Measurements from ENCODE around the gene SIX1. TPM values are rescaled to one million over a fixed set of nuclear protein-coding genes. Genes with fewer than 3 reads are reported as not detected.

The SIX1 gene
- total and polyA plus RNA-seq, 2 of the 13 experiments (the other 11 are each of a cell fraction or from before 2014, with no cell fraction given): 1.7 to 6.5 TPM

DNA sequence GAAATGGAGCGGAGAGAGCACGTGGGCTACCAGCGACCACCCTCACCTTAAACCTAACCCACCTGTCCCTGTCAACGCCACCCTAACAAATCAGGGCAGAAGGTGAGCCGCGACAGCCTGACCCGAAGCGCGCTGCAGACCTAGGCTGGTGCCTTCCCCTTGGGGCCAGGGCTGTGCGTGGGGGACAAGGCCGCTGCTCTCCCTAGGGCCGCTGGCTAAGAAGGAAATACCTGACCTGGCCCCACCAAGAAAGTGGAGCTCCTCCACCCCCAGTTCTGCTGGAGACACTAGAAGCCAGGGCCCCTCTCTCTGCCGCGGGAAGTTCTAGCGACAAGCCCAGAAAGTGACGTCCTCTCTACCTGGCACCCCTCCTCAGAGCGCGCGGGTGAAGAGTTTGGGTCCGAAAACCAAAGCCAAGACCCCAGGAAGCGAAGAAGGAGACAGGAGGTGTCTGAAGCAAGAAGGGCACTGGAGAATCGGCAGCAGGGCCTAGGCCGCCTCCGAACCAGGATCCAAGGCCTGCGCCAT, 7.5 kb downstream of the SIX1 start:
- Histone ChIP-seq H3K4me3 (replicated peaks in 1 of 3; ENCODE audit: insufficient read depth in 1 of 3, low read depth in 2 of 3, low read length in 3 of 3) (no peak overlapping the region), H4K20me1 (ENCODE audit: insufficient read depth, low read length) (no peaks in the 10 kb centered on the region), H3K9ac (ENCODE audit: insufficient read depth, low read depth, low read length) (no peak overlapping the region), H3K27ac (ENCODE audit: extremely low read length, insufficient read depth, low read length) (no peak overlapping the region), H3K36me3 (replicated peaks in 1 of 2; ENCODE audit: control insufficient read depth in 1 of 2, insufficient read depth in 2 of 2, low read length in 2 of 2) (no peaks in the 10 kb centered on the region), H3K4me1 (ENCODE audit: insufficient read depth, low read length) (peaks cover 36% of the 10 kb centered on the region), H3K4me2 (ENCODE audit: low read depth, low read length) (no peak overlapping the region), H2AFZ (ENCODE audit: low read length) (no peak overlapping the region), H3K9me3 (ENCODE audit: low read length) (no peaks in the 10 kb centered on the region), H3K27me3 (ENCODE audit: control insufficient read depth in 1 of 2, insufficient read depth in 2 of 2, low read length in 2 of 2) (no peaks in the 10 kb centered on the region), H3K79me2 (ENCODE audit: insufficient read depth, low read length) (peaks cover 23% of the 10 kb centered on the region)
- DNase-seq (ENCODE audit: low spot score) (no peak), FAIRE-seq (no peak), ATAC-seq (no peak)
- no peak for TF ChIP-seq PCBP1 (IDR thresholded peaks at IDR 0.05; ENCODE audit: borderline replicate concordance, low read depth, low read length)
- no peak for TF ChIP-seq SMYD3 (CRISPR knock-in tag; IDR thresholded peaks at IDR 0.05)
- no peak for TF ChIP-seq MIXL1 (CRISPR knock-in tag; IDR thresholded peaks at IDR 0.05)
- no peak for TF ChIP-seq PHB2 (IDR thresholded peaks at IDR 0.05; ENCODE audit: partially characterized antibody)
- no peak for TF ChIP-seq ZNF326 (CRISPR knock-in tag; IDR thresholded peaks at IDR 0.05; ENCODE audit: borderline replicate concordance)
- TF ChIP-seq, protein P1, sequence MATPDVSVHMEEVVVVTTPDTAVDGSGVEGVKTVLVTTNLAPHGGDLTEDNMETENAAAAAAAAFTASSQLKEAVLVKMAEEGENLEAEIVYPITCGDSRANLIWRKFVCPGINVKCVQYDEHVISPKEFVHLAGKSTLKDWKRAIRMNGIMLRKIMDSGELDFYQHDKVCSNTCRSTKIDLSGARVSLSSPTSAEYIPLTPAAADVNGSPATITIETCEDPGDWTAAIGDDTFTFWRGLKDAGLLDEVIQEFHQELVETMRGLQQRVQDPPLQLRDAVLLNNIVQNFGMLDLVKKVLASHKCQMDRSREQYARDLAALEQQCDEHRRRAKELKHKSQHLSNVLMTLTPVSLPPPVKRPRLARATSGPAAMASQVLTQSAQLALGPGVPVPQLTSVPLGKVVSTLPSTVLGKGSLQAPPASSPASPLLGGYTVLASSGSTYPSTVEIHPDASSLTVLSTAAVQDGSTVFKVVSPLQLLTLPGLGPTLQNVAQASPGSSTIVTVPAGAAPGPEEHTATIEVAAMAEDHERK (CRISPR knock-in tag; IDR thresholded peaks at IDR 0.05; ENCODE audit: low read depth): no peak
- TF ChIP-seq AKAP8 (CRISPR knock-in tag; IDR thresholded peaks at IDR 0.05): no peak
- no peak for TF ChIP-seq AFF4 (CRISPR knock-in tag; IDR thresholded peaks at IDR 0.05)
- TF ChIP-seq ZNF615 (CRISPR knock-in tag; IDR thresholded peaks at IDR 0.05; ENCODE audit: borderline replicate concordance): no peak
- no peak for TF ChIP-seq ZNF264 (CRISPR knock-in tag; IDR thresholded peaks at IDR 0.05)
- TF ChIP-seq WIZ (CRISPR knock-in tag; IDR thresholded peaks at IDR 0.05): no peak
- TF ChIP-seq, protein P2, sequence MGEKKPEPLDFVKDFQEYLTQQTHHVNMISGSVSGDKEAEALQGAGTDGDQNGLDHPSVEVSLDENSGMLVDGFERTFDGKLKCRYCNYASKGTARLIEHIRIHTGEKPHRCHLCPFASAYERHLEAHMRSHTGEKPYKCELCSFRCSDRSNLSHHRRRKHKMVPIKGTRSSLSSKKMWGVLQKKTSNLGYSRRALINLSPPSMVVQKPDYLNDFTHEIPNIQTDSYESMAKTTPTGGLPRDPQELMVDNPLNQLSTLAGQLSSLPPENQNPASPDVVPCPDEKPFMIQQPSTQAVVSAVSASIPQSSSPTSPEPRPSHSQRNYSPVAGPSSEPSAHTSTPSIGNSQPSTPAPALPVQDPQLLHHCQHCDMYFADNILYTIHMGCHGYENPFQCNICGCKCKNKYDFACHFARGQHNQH (CRISPR knock-in tag; IDR thresholded peaks at IDR 0.05): no peak
- no peak for TF ChIP-seq ARNTL (CRISPR knock-in tag; IDR thresholded peaks at IDR 0.05)
- TF ChIP-seq, protein P3, sequence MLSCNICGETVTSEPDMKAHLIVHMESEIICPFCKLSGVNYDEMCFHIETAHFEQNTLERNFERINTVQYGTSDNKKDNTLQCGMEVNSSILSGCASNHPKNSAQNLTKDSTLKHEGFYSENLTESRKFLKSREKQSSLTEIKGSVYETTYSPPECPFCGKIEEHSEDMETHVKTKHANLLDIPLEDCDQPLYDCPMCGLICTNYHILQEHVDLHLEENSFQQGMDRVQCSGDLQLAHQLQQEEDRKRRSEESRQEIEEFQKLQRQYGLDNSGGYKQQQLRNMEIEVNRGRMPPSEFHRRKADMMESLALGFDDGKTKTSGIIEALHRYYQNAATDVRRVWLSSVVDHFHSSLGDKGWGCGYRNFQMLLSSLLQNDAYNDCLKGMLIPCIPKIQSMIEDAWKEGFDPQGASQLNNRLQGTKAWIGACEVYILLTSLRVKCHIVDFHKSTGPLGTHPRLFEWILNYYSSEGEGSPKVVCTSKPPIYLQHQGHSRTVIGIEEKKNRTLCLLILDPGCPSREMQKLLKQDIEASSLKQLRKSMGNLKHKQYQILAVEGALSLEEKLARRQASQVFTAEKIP (CRISPR knock-in tag; IDR thresholded peaks at IDR 0.05; ENCODE audit: borderline replicate concordance): no peak
- no peak for TF ChIP-seq KDM6A (CRISPR knock-in tag; IDR thresholded peaks at IDR 0.05; ENCODE audit: low read depth)
- no peak for TF ChIP-seq ZNF629 (CRISPR knock-in tag; conservative IDR thresholded peaks at IDR 0.05)
- 97% methylated on average over 20 of the region's 25 CpGs for WGBS (ENCODE audit: low lambda C conversion rate)
- ChIA-PET POLR2A (no interaction called here), CTCF (ENCODE audit: low intra/inter-chr PET ratio, low total read pairs) (no interaction called here)
- in situ Hi-C loops (cut with HindIII; ENCODE audit: extremely low pct_ligation_motif_present, low pct_unique_long_range_greater_than_20kb) (no loop called here), intact Hi-C loops (cut with micrococcal nuclease; ENCODE audit: unreplicated experiment) (no loop called here)
- no TSS peak for BruUV-seq (replicated peaks)
